ENCODE results near the gene DMRTA1.
"Not testable (repeated sequence)": the region's sequence is repeated elsewhere in the genome, so short reads cannot be mapped to it uniquely, and the experiment has no call there.

The DMRTA1 gene

GRCh38 chr9:22457448-22457847 is 10.8 kb downstream of the DMRTA1 start:
- no peak for TF ChIP-seq CTCF (IDR thresholded peaks at IDR 0.05; ENCODE audit: borderline replicate concordance, insufficient read depth, low read depth, low read length)
- no peak overlapping the region for H3K4me3 ChIP-seq (ENCODE audit: low read depth, low read length)

- no peak for TF ChIP-seq CTCF (IDR thresholded peaks at IDR 0.05; ENCODE audit: borderline replicate concordance, insufficient read depth, low read depth, low read length)
- no peak overlapping the region for H3K4me3 ChIP-seq (ENCODE audit: low read depth, low read length)
These were observed 16.6 kb downstream of the DMRTA1 start for GRCh38 chr9:22463205-22463604.

- TF ChIP-seq CTCF (IDR thresholded peaks at IDR 0.05; ENCODE audit: borderline replicate concordance, insufficient read depth, low read depth, low read length), result peak; percentile 60; the same call in 1 of the 2 replicates
- H3K4me3 ChIP-seq (ENCODE audit: low read depth, low read length), result no peak overlapping the region
These were observed 23.4 kb downstream of the DMRTA1 start for GRCh38 chr9:22469928-22470544.

DNA sequence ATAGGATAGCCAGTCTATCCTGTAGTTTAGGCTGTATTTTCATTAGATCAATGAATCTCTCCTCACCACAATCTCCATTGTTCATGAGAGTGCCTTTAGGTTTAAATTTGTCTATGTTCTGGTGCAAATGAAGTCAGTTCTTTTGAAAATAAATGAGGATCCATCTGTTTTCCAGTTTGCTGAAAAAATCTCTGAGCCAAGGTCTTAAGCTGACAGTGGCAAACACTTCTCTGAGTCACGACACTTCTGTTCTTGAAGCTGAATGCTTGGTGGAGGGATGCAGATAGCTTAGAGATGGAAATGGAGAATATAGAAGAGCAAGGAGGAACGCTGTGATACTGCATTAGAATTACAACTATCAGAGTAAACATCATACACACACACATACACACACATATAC is 34.9 kb downstream of the DMRTA1 start:
- no peak for TF ChIP-seq CTCF (IDR thresholded peaks at IDR 0.05; ENCODE audit: borderline replicate concordance, insufficient read depth, low read depth, low read length)
- no peak overlapping the region for H3K4me3 ChIP-seq (ENCODE audit: low read depth, low read length)

DNA sequence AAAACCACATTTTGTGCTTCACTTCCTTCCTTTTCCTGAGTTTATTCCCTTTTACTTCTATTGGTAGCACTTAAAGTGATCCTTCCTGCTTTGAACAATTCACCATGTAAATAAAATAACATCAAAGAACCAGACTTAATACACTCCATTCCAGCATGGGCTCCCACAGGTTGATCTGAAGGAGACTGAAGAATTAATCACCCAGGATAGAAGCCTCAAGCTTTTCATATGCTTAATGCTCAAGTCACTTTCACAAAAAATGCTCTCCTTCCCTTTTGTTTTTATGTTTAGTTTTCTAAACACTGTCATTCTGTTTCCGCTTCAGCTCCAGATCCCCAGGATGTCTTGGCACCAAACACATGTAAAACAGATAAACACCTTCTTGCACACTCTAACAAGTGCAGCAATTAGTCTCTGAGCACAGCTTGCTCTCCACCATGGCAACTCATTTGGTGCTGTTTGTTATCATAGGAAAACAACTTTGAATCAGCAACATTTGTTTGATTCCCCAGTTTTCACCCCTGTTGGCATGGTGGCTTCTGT is 37.0 kb downstream of the DMRTA1 start:
- H3K4me3 ChIP-seq (ENCODE audit: low read depth, low read length), result no peak overlapping the region
- no peak for TF ChIP-seq CTCF (IDR thresholded peaks at IDR 0.05; ENCODE audit: borderline replicate concordance, insufficient read depth, low read depth, low read length)

- H3K4me3 ChIP-seq (ENCODE audit: low read depth, low read length), result not testable (repeated sequence)
These were observed 49.6 kb downstream of the DMRTA1 start for GRCh38 chr9:22496197-22496596.

Measured in GM12875 (cell line).